ENCODE results near the gene ISG20.

DNA sequence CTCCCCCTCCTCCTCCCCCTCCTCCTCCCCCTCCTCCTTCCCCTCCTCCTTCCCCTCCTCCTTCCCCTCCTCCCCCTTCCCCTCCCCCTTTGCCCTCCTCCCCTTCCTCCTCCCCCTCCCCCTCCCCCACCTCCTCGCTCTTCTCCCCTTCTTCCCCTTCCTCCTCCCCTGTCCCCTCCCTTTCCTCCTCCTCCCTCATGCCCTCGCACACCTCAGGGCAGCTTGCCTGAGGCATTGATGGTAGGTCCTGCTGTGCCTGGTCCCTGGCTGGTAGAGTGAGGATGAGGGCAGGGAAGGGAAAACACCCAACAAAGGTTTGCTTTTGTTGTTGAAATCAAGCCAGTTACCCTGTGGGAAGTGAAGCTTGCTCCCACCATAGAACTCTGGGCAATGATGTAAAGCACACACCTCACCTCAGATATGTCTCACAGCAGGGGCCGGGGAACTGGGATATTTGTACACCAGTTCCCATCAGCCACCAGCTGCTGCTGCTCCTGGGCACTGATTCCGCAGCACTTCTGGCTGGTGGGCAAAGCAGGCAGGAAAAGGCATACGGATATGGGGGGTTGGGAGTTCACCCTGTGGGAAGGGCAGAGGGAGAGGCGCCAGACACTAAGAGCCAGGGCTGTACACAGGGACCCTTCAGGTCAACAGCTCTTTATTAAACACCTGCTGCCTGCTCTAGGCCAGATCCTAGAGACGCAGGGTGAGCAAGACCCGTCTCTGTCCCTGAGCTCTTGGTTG, 13.8 kb downstream of the ISG20 start:
- TF ChIP-seq POLR2A (IDR thresholded peaks at IDR 0.05): no peak
- TF ChIP-seq, protein P1, sequence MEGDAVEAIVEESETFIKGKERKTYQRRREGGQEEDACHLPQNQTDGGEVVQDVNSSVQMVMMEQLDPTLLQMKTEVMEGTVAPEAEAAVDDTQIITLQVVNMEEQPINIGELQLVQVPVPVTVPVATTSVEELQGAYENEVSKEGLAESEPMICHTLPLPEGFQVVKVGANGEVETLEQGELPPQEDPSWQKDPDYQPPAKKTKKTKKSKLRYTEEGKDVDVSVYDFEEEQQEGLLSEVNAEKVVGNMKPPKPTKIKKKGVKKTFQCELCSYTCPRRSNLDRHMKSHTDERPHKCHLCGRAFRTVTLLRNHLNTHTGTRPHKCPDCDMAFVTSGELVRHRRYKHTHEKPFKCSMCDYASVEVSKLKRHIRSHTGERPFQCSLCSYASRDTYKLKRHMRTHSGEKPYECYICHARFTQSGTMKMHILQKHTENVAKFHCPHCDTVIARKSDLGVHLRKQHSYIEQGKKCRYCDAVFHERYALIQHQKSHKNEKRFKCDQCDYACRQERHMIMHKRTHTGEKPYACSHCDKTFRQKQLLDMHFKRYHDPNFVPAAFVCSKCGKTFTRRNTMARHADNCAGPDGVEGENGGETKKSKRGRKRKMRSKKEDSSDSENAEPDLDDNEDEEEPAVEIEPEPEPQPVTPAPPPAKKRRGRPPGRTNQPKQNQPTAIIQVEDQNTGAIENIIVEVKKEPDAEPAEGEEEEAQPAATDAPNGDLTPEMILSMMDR (IDR thresholded peaks at IDR 0.05): no peak

Measured in thyroid gland (tissue), 4 donors.